Natural killer cell (primary cell): ENCODE data around the gene TBCD. TPM values are rescaled to one million over a fixed set of nuclear protein-coding genes. Genes with fewer than 3 reads are reported as not detected.

Experiments
- ATAC-seq, 3 donors: fragments of 150-1000 bp in 2 of 3; fragments of 200-7000 bp in 1 of 3; cut with Tn5 transposase; 1 replicate in 1 of 3; 2 replicates in 2 of 3; pipeline ENCODE4 v1.10.0; 2021; ENCODE audit warnings: mild to moderate bottlenecking in 2 of 3, moderate library complexity in 2 of 3
- DNase-seq, 2 donors: peaks; one replicate each; pipeline versions ENCODE4 v3.0.0 to v3.0.0-alpha.2; 2013 to 2021; ENCODE audit warnings: mixed read lengths in 1 of 2
- H3K27ac ChIP-seq: one replicate; pipeline ENCODE4 v1.5.1; 2013; ENCODE audit warnings: mild to moderate bottlenecking, low read length
- H3K27me3 ChIP-seq: one replicate; pipeline ENCODE4 v1.6.1; 2013; ENCODE audit warnings: low read length; ENCODE audit not compliant: control insufficient read depth, insufficient read depth
- H3K36me3 ChIP-seq: one replicate; pipeline ENCODE4 v1.6.1; 2013; ENCODE audit warnings: low read length; ENCODE audit not compliant: control insufficient read depth, insufficient read depth
- H3K4me1 ChIP-seq: one replicate; pipeline ENCODE4 v1.6.1; 2013; ENCODE audit warnings: low read length; ENCODE audit not compliant: control insufficient read depth, insufficient read depth
- H3K4me3 ChIP-seq: one replicate; pipeline ENCODE4 v1.5.1; 2013; ENCODE audit warnings: low read length
- H3K9me3 ChIP-seq: one replicate; pipeline ENCODE4 v1.6.1; 2013; ENCODE audit warnings: low read length; ENCODE audit not compliant: control insufficient read depth, insufficient read depth
- H3K27ac Mint-ChIP-seq, 2 donors: one replicate each; pipeline ENCODE4 v1.8.0; 2022; ENCODE audit warnings: mild to moderate bottlenecking in 2 of 2, mixed read lengths in 2 of 2, moderate library complexity in 1 of 2
- H3K27me3 Mint-ChIP-seq, 2 donors: one replicate each; pipeline ENCODE4 v1.8.0; 2022; ENCODE audit warnings: low read depth in 2 of 2, mixed read lengths in 2 of 2
- H3K36me3 Mint-ChIP-seq: one replicate; pipeline ENCODE4 v1.8.0; 2022; ENCODE audit warnings: mixed read lengths
- H3K4me1 Mint-ChIP-seq, 2 donors: one replicate each; pipeline ENCODE4 v1.8.0; 2022; ENCODE audit warnings: mixed read lengths in 2 of 2
- H3K4me3 Mint-ChIP-seq: one replicate; pipeline ENCODE4 v1.8.0; 2022; ENCODE audit warnings: mild to moderate bottlenecking, moderate library complexity, mixed read lengths
- H3K9me3 Mint-ChIP-seq, 2 donors: one replicate each; pipeline ENCODE4 v1.8.0; 2022; ENCODE audit warnings: mixed read lengths in 2 of 2
- CTCF ChIP-seq: fragments of 200-600 bp; IDR thresholded peaks from one replicate; pipeline ENCODE4 v1.8.0; 2022; ENCODE audit warnings: antibody characterized with exemption
- WGBS: methylation state at CpG from one replicate; pipeline ENCODE4 v1.1.7; 2013; ENCODE audit warnings: missing lambda C conversion rate; ENCODE audit not compliant: insufficient coverage; 5-methylcytosine and 5-hydroxymethylcytosine counted together
- intact Hi-C: fragments of 100-400 bp; cut with micrococcal nuclease; formaldehyde crosslinking; loops from one replicate; pipeline ENCODE4 v1.14.2; 2022
- total RNA-seq, 4 donors: library from RNA; stranded (reverse); fragments of 120-200 nt in 1 of 4; gene quantifications; one replicate each; pipeline versions ENCODE4 v1.2.3 to v1.2.4, GENCODE V29; 2013 to 2022

The TBCD gene
- total RNA-seq, 3 donors from 2014 or later (not counting 1 experiment from before 2014, with no cell fraction given) = 92.0 to 149 (median 132) TPM

- H3K9me3 Mint-ChIP-seq = no peaks in the 10 kb centered on the region
- H3K36me3 Mint-ChIP-seq = no peaks in the 10 kb centered on the region
- no peak overlapping the region for H3K27ac Mint-ChIP-seq
- Histone ChIP-seq H3K4me3 (no peak overlapping the region), H3K27ac (no peak overlapping the region), H3K4me1 (peaks cover 3% of the 10 kb centered on the region), H3K36me3 (no peaks in the 10 kb centered on the region), H3K9me3 (no peaks in the 10 kb centered on the region), H3K27me3 (no peaks in the 10 kb centered on the region)
- no peaks in the 10 kb centered on the region for H3K27me3 Mint-ChIP-seq
- ATAC-seq (no peak), DNase-seq (no peak)
- WGBS = 86% methylated on average over 46 of the region's 46 CpGs
- TF ChIP-seq CTCF = no peak
- H3K4me3 Mint-ChIP-seq = no peak overlapping the region
- peaks cover 0 to 9% of the 10 kb centered on the region in 2 donors for H3K4me1 Mint-ChIP-seq
- intact Hi-C loops = no loop called here
These were observed 219.1 kb downstream of the TBCD start for GRCh38 chr17:82970818-82971590.

DNA sequence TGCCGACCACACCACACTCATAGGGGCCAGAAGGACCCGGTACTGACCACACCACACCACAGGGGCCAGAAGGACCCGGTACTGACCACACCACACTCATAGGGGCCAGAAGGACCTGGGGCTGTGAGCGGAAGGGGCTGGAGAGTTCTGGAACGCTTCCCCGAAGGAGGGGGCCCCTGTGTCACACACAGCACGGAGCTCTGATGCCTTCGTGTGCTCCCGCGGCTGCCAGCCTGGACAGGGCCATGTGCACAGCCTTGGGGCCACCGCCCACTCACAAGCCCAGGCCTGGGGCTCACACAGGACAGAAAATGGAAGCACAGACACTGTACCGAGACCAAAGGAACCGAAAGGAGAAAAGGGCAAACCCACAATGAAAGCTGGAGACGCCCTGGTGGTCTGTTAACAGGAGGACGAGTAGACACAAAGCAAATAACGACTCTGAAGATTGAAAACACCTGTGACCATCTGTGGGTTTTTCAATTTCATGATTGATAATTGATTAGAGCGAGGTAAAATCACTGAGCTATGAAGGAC lies 221.0 kb downstream of the TBCD start:
- no peaks in the 10 kb centered on the region for H3K27me3 Mint-ChIP-seq
- 86% methylated on average over 17 of the region's 17 CpGs for WGBS
- Histone ChIP-seq H3K4me3 (no peak overlapping the region), H3K27me3 (no peaks in the 10 kb centered on the region), H3K9me3 (no peaks in the 10 kb centered on the region), H3K27ac (no peak overlapping the region), H3K36me3 (no peaks in the 10 kb centered on the region), H3K4me1 (peaks cover 5% of the 10 kb centered on the region)
- no peak for TF ChIP-seq CTCF
- H3K9me3 Mint-ChIP-seq = no peaks in the 10 kb centered on the region
- H3K36me3 Mint-ChIP-seq = no peaks in the 10 kb centered on the region
- DNase-seq (no peak), ATAC-seq (no peak)
- H3K4me1 Mint-ChIP-seq = peaks cover 2 to 3% of the 10 kb centered on the region in 2 donors
- H3K27ac Mint-ChIP-seq = no peak overlapping the region
- intact Hi-C loops = no loop called here
- H3K4me3 Mint-ChIP-seq = no peak overlapping the region

GRCh38 chr17:82973456-82974135 lies 221.7 kb downstream of the TBCD start:
- WGBS = 93% methylated on average over 31 of the region's 31 CpGs
- ATAC-seq (no peak), DNase-seq (no peak)
- Mint-ChIP-seq H3K27me3 (no peaks in the 10 kb centered on the region), H3K27ac (no peak overlapping the region), H3K4me1 (peaks cover 9 to 10% of the 10 kb centered on the region in 2 donors), H3K4me3 (no peak overlapping the region), H3K9me3 (no peaks in the 10 kb centered on the region), H3K36me3 (no peaks in the 10 kb centered on the region)
- no peak for TF ChIP-seq CTCF
- no peak overlapping the region for H3K27ac ChIP-seq
- H3K4me1 ChIP-seq = peaks cover 12% of the 10 kb centered on the region
- H3K36me3 ChIP-seq = no peaks in the 10 kb centered on the region
- intact Hi-C loops = no loop called here
- H3K4me3 ChIP-seq = no peak overlapping the region
- H3K27me3 ChIP-seq = no peaks in the 10 kb centered on the region
- H3K9me3 ChIP-seq = no peaks in the 10 kb centered on the region
